HG03139 (cell line): ENCODE results near the gene THSD8.
"Not testable (repeated sequence)": the region's sequence is repeated elsewhere in the genome, so short reads cannot be mapped to it uniquely, and the experiment has no call there.

Experiments
- ATAC-seq: cut with Tn5 transposase; IDR thresholded peaks from one replicate; pipeline ENCODE4 v1.9.1; 2021; ENCODE audit not compliant: unreplicated experiment

THSD8 gene

DNA sequence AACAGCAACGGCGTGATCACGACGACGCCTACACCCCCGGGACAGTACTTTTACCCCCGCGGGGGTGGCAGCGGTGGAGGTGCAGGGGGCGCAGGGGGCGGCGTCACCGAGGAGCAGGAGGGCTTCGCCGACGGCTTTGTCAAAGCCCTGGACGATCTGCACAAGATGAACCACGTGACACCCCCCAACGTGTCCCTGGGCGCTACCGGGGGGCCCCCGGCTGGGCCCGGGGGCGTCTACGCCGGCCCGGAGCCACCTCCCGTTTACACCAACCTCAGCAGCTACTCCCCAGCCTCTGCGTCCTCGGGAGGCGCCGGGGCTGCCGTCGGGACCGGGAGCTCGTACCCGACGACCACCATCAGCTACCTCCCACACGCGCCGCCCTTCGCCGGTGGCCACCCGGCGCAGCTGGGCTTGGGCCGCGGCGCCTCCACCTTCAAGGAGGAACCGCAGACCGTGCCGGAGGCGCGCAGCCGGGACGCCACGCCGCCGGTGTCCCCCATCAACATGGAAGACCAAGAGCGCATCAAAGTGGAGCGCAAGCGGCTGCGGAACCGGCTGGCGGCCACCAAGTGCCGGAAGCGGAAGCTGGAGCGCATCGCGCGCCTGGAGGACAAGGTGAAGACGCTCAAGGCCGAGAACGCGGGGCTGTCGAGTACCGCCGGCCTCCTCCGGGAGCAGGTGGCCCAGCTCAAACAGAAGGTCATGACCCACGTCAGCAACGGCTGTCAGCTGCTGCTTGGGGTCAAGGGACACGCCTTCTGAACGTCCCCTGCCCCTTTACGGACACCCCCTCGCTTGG lies 9.6 kb upstream of the THSD8 start:
- ATAC-seq = no peak

DNA sequence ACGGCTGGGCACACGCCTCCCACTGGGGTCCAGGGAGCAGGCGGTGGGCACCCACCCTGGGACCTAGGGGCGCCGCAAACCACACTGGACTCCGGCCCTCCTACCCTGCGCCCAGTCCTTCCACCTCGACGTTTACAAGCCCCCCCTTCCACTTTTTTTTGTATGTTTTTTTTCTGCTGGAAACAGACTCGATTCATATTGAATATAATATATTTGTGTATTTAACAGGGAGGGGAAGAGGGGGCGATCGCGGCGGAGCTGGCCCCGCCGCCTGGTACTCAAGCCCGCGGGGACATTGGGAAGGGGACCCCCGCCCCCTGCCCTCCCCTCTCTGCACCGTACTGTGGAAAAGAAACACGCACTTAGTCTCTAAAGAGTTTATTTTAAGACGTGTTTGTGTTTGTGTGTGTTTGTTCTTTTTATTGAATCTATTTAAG lies 9.0 kb upstream of the THSD8 start:
- no peak for ATAC-seq

DNA sequence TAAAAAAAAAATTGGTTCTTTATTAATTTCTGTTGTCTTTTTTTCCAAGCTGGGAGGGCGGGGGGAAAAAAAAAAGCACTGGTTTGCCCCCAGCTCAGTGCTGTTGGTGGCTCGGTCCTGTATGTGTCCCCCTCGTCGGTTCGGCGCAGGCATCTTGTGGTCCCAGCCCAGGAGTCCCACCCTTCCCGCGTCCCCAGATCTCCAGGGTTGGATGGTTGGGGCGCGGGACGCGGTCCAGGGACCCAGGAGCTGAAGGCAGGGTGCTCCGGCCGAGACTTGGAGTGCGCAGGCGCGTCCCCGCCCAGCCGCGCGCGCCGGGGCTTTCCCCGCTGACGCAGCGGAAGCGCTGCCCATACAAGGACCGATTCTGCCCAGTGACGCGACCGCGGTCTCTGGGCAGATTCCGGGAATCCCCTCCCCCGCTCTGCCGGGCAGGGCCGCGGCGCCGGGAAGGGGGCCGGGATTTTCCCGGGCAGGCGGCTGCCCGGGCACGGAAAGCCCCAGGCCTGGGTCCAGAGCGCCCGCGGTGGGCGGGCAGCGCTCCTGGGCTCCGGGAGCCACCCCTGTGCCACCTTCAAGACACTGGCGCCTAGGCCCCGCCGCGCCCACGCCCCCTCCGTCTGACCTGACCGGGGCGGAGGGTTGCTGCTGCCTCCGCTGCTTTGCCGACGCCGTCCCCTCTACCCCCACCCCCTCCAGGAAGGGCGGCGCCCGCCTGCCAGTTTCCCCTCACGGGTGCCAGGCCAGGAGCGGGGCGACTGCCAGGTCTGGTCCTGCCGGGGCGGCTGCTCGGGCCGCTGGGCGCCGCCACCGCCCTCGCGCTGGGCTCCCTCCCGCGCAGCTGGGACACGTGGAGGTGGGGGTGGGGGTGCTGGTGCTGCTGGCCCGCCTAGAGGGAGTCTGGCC lies 8.3 kb upstream of the THSD8 start:
- no peak for ATAC-seq

DNA sequence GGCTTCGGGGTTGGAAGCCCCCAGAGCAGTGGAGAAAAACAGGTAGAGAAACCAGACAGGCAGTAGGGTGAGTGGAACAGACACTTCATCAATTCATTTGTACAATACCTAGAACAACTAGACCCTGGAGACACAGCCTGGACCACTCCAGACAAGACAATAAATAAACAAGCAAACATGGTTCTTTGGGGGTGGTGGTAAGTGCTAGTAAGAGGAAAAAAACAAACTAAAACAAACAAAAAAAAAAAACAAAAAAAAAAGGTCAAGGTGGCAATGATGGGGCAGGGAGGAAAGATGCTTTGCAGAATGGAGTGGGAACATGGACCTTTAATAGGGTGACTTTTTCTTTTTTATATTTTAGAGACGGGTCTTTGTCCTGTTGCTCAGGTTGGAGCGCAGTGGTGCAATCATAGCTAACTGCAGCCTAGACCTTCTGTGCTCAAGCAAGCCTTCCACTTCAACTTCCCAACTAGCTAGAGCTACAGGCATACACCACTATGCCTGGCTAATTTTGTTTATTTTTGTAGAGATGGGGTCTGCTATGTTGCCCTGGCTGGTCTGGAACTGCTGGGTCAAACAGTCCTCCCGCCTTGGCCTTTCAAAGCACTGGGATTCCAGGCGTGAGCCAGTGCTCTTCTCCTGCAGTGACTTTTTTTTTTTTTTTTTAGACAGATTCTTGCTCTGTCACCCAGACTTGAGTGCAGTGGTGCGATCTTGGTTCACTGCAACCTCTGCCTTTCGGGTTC lies 7.5 kb upstream of the THSD8 start:
- no peak for ATAC-seq

DNA sequence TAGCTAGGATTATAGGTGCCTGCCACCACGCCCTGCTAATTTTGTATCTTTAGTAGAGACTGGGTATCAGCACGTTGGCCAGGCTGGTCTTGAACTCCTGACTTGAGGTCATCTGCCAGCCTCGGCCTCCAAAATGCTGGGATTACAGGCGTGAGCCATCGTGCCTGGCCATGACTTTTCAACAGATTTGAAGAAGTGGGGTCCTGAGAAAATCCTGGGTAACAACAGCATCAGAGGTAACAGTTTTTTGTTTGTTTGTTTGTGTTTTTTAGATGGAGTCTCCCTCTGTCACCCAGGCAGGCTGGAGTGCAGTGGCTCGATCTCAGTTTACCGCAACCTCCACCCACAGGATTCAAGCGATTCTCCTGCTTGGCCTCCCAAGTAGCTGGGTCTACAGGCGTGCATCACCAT lies 6.9 kb upstream of the THSD8 start:
- no peak for ATAC-seq

DNA sequence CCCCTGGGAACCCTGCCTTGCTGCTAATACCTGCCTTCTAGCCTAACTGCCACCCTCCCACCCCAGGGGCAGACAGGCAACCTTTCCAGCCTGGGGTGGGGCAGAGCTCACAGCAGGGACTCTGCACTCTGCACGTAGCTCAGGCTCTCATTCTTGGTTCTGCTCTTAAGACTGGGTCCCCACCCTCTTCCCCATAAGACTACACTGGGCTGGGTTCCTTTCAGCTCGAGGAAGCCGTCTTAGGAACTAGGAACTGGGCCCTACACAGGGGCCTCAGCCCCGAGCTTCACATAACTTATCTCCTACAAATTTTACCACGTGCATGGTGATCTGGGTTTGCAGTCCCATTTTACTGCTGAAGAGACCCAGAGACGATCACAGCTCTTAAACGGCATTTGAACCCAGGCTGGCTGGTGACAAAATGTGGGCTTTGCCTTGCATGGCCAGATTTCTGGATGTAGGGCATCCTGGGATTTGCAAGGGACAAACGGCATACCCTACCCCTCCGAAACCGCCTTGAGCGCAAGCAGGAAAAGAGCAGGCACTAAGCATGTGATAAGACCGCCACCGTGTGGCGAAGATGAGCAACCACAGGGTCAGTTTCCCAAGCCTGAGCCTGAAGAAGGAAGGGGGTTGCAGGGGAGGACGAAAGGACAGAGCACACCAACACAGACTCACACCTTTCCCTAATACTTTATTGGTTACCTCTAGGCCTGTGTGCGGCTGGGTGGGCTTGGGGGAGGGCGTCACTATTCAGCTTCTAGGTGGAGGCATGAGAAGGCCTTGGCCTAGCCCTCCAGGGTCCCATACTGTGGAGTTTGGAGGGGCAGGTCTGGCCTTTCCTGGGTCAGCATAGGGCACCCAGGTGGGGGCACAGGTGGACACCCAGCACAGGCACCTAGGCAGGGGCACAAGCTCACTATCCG lies 5.5 kb upstream of the THSD8 start:
- no peak for ATAC-seq

DNA sequence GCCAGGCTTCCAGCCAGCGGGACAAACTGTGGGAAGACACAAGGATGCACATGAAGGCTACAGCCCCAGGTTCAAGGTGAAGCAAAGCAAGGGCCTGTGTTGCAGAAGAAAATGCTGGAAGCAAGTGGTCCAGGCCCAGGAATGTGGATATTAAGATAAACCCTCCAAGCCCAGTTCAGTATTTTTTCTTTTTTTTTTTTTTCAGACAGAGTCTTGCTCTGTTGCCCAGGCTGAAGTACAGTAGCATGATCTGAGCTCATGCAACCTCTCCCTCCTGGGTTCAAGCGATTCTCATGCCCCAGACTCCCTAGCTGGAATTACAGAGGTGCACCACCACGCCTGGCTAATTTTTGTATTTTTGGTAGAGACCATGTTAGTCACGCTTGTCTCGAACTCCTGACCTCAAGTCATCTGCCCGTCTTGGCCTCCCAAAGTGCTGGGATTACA lies 4.7 kb upstream of the THSD8 start:
- ATAC-seq = no peak

DNA sequence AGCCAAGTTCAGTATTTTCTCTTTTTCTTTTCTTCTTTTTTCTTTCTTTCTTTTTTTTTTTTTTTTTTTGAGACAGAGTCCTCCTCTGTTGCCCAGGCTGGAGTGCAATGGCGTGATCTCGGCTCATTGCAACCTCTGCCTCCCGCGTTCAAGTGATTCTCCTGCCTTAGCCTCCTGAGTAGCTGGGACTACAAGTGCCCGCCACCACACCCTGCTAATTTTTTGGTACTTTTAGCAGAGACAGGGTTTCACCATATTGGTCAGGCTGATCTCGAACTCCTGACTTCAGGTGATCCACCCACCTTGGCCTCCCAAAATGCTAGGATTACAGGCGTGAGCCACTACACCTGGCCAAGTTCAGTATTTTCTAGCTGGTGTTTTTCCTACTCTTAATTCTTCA lies 4.3 kb upstream of the THSD8 start:
- not testable (repeated sequence) for ATAC-seq

DNA sequence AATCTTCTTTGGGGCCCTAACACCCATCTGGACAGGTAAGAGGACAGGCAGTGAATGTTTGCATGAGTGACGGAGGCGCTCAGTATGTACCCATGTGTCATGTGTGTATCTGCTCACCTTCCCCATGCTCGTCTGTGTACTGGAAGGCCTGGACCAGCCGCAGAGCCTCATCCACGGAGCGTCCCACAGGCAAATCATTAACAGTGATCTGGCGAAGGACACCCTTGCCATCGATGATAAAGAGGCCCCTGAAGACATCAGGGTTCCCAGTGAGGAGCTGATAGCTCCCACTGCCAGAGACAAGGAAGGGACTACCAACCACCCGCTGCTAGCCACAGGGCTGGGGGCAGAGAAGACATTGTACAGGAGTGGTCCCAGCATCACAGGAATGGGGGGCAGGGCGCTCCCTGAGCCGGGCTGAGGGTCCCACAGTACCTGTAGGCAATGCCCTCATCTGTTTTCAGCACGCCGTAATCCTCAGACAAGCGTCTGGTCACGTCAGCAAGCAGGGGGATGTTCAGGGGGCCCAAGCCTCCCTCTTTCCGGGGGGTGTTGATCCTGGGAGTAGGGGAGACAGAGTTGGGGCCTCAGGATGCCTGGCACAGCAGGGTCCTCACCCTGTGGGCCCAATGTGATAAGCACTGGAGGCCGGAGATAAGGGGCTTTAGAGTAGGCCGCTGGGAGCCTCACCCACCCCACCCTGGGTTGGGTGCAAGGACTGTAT lies 2.0 kb upstream of the THSD8 start:
- no peak for ATAC-seq

DNA sequence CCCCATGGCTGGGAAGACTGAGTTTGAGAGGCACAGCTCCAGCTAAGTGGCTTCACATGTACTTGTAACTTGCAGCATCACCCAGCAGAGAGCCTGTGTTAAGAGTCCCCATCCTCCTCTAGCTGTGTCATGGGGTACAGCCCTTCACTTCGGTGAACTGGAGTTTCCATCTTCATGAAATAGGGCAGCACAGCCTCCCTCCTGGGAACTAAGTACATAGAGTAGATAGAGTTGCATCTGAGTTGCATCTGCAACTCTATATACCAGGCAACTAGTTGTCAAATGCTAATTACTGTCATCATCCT lies 1.5 kb upstream of the THSD8 start:
- ATAC-seq = no peak

DNA sequence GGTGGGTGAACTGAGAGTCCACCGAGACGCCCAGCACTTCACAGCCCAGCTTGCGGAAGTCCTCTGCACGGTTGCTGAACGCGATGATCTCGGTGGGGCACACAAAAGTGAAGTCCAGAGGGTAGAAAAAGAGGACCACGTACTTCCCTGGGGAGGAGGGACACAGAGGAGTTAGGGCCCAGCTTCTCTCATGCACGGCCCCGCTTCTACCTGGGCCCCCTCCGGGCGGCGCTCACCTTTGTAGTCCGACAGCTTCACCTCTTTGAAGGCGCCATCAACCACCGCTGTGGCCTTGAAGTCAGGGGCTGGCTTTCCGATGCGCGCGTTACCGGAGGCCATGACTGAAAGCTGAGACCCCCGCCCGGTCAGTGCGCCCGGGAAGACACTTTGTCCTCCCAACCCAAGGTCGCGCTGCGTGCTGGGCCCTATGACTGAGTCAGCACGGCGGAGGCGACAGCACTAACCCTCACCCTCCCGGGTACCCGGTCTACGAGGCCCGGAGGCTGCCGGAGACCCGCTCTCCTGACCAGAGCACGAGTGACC lies 875 bp upstream of the THSD8 start:
- ATAC-seq = no peak

DNA sequence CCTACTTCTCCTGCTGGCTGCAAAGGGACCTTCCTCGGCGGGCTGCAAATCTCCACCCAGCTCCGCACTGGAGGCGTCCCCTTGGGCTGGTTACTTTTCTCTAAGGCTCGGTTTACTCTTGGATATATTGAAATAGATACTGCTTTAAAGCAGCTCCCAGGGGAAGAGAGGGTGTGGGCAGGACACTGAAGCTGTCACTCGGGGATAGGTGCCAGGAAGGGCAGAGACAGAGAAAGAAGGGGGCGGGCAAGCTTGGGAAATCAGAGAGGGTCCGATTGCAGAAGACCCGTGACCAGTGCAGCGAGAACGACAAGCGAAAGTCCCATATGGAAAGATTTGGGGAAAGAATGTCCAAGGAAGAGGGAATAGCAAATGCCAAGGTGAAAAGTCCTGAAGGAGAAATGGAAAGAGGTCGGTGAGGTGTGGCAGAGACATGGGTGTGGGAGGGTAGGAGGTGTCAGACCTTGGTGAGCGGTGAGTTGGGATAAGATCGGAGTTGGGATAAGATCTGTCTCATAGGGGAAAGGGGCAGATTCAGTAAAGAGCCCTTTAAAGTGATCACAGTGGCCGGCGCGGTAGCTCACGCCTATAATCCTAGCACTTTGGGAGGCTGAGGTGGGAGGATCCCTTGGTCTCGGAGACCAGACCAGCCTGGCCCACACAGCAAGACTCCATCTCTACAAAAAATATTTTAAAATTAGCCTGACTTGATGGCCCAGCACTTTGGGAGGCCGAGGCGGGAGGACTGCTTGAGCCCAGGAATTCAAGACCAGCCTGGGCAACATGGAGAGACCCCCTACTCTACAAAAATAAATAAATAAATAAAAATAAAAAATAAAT lies 618 bp downstream of the THSD8 start:
- no peak for ATAC-seq

DNA sequence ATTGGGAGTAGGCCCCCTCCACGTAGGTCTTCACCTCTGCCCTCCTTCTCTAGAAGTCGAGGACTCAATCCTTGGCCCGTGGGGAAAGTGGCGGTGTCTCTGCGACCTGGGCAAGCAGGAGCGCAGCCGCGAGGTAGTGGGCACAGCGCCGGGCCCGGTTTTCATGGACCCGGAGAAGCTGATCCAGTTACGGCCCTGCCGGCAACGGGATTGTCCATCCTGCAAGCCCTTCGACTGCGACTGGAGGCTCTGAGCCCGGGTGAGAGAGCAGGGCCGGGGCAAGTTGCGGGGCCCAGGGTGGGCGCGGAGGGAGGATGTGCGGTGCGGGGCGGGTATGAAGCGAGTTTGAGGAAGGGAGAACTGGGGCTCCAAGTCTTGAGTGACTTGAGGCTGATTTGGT lies 2.2 kb downstream of the THSD8 start:
- ATAC-seq = no peak

DNA sequence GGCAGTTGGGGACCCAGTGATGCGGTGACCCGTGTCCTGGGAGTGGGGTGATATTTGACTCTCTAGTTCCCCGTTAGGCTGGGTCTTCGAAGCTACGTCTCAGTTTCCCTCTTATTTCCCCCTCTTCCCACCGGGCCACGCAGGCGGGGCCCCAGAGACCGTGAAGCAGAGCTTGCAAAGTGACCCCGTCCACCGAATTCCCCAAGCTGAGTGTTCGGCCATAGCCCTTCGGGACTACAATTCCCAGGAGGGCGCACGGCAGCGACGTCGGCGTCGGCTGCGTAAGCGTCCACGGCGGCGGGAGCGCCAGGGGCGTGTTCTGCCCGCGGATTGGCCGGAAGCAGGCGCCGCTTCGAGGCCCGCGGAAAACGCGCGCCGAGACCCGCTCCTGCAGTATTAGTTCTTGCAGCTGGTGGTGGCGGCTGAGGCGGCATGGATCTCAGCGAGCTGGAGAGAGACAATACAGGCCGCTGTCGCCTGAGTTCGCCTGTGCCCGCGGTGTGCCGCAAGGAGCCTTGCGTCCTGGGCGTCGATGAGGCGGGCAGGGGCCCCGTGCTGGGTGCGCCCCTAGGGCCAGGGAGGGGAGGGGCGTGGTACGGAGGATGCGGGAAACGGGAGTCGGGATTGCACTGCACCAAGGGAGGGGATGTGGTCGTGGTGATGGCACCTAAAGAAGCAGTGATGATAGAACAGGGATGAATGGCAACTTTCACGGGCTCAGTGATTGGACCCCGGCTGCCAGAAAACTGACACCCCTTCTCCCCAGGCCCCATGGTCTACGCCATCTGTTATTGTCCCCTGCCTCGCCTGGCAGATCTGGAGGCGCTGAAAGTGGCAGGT lies 4.6 kb downstream of the THSD8 start, which contains the start of gene RNASEH2A:
Gene RNASEH2A (plus strand): TSS at position 343 of the 840 bp plus-strand sequence. CDS start 90 bp downstream, at position 433.
- ATAC-seq = peak; percentile 74

DNA sequence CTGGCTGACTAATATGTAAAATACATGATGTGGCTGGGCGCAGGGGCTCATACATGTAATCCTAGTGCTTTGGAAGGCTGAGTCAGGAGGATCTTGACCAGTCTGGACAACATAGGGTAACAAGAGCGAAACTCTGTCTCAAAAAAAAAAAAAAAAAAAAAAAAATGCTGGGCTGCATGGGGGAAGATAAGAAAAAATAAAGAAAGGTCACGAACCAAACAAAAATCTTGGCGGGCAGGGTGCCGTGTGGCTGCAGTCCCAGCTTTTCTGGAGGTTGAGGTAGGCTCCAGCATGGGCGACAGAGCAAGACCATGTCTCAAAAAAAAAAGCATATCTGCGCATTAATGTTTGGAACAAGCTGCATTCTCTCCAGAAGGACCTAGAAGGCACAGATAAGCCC lies 13.2 kb downstream of the THSD8 start:
- no peak for ATAC-seq

DNA sequence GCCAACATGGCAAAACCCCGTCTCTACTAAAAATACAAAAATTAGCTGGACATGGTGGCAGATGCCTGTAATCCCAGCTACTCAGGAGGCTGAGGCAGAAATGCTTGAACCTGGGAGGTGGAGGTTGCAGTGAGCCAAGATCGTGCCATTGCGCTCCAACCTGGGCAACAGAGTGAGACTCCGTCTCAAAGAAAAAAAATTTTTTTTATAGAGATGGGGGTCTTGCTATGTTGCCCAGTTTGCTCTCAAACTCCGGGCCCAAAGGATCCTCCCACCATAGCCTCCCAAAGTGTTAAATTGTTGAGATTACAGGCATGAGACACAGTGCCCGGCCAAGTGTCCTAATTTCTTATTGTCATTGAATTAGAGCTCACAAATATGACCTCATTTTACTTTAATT lies 15.3 kb downstream of the THSD8 start:
- ATAC-seq = not testable (repeated sequence)

DNA sequence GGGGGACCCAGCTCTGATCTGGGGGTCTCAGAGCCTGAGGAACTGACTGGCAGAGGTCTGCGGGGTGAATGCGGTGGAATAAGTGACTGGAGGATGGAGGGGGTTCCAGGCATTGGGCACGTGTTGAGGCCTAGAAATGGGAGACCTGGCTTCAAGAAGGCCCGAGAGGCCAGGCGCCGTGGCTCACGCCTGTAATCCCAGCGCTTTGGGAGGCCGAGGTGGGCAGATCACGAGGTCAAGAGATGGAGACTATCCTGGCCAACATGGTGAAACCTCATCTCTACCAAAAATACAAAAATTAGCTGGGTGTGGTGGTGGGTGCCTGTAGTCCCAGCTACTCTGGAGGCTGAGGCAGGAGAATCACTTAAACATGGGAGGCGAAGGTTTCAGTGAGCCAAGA lies 15.9 kb downstream of the THSD8 start:
- not testable (repeated sequence) for ATAC-seq

DNA sequence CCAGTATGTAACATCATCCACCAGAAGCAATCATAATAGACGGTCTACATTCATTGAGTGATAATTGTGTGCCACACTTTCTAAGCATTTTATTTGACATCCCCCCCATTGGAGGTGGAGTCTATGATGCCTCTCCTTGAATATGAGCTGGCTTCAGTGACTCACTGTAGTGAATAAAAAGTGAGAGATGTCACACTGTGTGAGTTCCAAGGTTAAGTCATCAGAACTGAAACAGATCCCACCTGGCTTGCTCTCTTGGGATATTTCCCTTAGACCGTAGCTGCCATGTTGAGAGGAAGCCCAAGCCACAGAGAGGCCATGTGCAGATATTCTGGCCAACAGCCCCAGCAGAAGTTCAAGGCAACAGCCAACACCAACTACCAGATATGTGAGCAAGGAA lies 19.9 kb downstream of the THSD8 start:
- ATAC-seq = no peak
